ENCODE measurements around the gene BNC2.

Gene BNC2

DNA sequence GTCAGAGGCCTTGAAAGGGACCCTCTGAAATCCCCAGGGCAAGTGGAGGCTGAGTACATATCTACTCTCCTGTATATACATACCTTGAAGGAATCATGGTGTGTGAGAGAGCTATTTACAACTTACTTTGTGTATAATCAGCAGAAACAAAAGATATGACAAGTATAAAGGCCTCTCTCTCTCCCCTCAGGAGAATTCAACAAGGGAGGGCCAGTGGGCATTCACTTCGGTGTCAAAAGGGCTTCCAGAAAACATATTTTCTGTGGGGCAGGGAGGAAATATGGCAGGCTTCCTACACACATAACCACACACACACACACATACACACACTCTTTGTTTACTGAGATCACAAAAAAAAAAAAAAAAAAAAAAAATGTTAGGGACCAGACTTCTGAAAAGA is 181.7 kb downstream of the BNC2 start:
- H3K4me3 ChIP-seq (ENCODE audit: low read depth, low read length), result no peak overlapping the region
- TF ChIP-seq, protein P1, sequence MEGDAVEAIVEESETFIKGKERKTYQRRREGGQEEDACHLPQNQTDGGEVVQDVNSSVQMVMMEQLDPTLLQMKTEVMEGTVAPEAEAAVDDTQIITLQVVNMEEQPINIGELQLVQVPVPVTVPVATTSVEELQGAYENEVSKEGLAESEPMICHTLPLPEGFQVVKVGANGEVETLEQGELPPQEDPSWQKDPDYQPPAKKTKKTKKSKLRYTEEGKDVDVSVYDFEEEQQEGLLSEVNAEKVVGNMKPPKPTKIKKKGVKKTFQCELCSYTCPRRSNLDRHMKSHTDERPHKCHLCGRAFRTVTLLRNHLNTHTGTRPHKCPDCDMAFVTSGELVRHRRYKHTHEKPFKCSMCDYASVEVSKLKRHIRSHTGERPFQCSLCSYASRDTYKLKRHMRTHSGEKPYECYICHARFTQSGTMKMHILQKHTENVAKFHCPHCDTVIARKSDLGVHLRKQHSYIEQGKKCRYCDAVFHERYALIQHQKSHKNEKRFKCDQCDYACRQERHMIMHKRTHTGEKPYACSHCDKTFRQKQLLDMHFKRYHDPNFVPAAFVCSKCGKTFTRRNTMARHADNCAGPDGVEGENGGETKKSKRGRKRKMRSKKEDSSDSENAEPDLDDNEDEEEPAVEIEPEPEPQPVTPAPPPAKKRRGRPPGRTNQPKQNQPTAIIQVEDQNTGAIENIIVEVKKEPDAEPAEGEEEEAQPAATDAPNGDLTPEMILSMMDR (IDR thresholded peaks at IDR 0.05; ENCODE audit: low read depth, low read length, missing control alignments), result no peak
- DNase-seq (ENCODE audit: low read depth), result no peak

DNA sequence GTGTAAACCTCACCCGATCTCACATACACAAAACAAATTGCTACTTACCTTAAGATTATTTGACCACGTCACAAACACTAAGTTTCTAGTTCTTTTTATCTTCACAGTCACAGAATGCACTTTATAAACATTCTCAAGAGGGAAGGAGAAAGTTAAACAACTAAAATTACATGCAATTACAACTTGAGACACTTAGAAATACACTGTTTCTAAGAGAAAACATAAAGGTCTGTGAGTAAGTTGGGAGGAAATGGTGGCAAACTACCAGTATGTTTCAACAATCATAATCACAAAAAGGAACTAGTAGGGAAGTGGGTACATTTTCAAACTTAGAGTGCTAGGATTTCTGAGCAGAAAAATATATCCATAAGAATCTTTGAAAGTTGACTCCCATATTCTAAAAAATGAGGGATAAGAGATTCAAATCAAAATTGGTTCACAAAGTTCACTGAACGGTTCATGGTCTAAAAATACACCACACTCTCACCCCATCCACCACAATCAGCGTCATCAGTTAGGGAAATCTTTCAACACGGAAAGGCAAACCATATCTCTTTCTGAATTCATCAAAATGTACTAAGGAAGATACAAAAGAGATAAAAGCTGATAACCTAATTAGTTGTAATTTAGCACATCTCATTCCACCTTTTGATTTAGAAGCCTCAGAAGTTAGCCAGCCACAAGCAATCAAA is 182.6 kb downstream of the BNC2 start:
- TF ChIP-seq, protein P1 (IDR thresholded peaks at IDR 0.05; ENCODE audit: low read depth, low read length, missing control alignments), result no peak
- DNase-seq (ENCODE audit: low read depth), result no peak
- no peak overlapping the region for H3K4me3 ChIP-seq (ENCODE audit: low read depth, low read length)

DNA sequence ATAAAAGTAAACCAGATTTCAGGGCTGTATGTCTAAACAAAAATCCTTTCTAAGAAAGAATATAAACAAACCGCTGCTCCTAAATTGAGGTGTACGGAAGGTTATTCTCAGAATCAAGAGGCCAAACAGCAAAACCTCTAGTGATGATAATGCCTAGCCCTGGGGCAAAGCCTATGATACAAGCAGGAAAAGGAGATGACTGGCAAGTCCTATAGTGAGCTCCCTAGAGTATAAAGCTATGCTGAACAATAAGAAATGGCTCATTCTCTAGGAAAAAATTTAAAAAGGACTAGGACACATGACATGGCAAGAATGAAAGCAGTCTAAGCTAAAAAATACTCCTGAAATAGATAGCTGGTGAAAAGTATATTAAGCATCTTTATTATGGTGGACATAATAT is 187.1 kb downstream of the BNC2 start:
- DNase-seq (ENCODE audit: low read depth), result no peak
- TF ChIP-seq, protein P1 (IDR thresholded peaks at IDR 0.05; ENCODE audit: low read depth, low read length, missing control alignments), result no peak
- no peak overlapping the region for H3K4me3 ChIP-seq (ENCODE audit: low read depth, low read length)

DNA sequence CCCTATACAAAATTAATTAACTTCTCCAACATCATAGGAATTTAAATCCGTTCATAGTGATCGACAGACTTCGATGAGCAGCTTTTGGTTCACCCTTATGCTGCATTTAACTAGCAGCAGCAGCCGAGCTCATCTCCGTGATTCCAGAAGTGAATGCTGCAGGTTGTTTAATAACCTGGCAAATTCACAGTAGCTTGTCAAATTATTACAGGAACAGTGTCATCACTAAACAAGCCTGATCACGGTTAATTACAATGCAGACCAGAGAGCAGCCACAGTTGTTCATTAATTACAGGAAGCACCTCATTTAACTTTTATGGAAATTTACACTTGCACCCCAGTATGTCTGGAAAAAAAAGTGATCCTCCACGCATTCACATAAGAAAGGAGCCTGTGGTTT is 188.2 kb downstream of the BNC2 start:
- TF ChIP-seq, protein P1 (IDR thresholded peaks at IDR 0.05; ENCODE audit: low read depth, low read length, missing control alignments), result no peak
- no peak overlapping the region for H3K4me3 ChIP-seq (ENCODE audit: low read depth, low read length)
- DNase-seq (ENCODE audit: low read depth), result no peak

DNA sequence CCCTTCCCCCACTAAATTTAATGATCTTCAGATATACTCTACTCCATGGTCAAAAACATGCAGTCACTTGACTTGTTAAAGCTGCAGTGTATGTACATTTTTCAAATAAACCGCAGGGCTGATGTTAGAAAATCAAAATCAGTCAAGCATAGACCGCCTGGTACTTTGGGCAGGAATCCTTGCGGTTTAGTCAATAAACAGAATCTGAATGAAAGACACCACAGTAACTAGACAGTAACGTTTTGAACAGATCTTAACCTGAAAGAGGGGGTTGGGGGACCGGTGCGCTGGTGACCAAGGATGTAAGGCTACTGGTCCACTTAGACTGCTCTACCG is 188.8 kb downstream of the BNC2 start:
- no peak for DNase-seq (ENCODE audit: low read depth)
- TF ChIP-seq, protein P1 (IDR thresholded peaks at IDR 0.05; ENCODE audit: low read depth, low read length, missing control alignments), result no peak

DNA sequence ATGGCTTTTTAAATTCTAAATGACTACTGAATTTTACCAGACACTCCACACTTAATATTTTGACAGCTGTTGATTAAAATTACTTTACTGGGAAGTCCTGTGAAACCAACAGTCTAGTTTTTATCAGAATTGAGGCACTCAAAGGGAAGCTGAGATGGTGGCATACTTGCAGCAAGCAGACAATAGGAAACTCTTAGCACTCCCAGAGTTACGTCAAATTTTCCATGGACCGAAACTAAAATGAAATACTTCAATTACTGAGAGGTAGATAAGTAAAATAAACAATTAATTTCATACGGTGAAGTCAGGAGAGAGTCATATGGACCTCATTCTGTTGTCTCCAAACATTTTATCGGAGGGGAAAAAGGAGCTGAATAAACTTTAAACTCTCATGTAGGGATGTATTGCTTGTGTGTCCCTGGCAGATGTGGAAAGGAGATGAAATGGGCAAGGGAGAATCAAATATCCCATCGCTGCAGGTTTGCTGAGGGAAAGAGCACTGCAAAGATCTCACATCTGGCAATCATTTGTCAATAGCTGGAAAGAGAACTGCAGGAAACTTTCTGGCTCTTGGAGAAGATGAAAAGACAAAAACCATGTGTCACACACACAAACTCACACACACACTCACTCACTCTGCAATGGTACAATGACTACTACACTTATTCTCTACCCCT is 189.4 kb downstream of the BNC2 start:
- no peak for DNase-seq (ENCODE audit: low read depth)
- TF ChIP-seq, protein P1 (IDR thresholded peaks at IDR 0.05; ENCODE audit: low read depth, low read length, missing control alignments), result no peak
- no peak overlapping the region for H3K4me3 ChIP-seq (ENCODE audit: low read depth, low read length)

More for the DNA sequence above, 188.8 kb downstream of the BNC2 start:
- no peak overlapping the region for H3K4me3 ChIP-seq (ENCODE audit: low read depth, low read length)

DNA sequence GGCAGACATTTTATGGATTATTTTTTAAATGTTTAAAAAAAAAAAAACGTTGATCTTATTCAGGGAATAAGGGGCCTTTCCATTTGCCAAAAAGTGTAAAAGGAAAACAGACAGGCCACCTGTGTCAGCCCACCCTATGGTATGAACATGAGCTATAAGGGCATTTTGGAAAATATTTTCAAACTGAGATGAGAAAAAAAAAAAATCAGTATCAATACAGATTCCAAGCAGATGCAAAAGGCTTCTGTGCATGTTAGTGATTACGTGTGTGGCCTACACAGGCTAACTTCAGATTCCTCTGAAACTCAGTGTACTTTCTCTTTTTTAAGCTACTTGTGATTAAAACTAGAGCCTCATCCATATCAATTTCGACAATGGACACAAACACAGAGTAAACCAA is 189.9 kb downstream of the BNC2 start:
- H3K4me3 ChIP-seq (ENCODE audit: low read depth, low read length), result no peak overlapping the region
- TF ChIP-seq, protein P1 (IDR thresholded peaks at IDR 0.05; ENCODE audit: low read depth, low read length, missing control alignments), result no peak
- no peak for DNase-seq (ENCODE audit: low read depth)
